LNCaP clone FGC (cell line): ENCODE results near the gene CHCHD4.
"Not testable (repeated sequence)": the region's sequence is repeated elsewhere in the genome, so short reads cannot be mapped to it uniquely, and the experiment has no call there.

Source experiments
- DNase-seq: peaks from one replicate; pipeline ENCODE4 v3.0.0-alpha.2; 2011; ENCODE audit warnings: low read depth
- H3K4me3 ChIP-seq: 2 replicates; pipeline ENCODE4 v1.5.1; 2011; ENCODE audit warnings: mild to moderate bottlenecking, low read depth, low read length, control low read depth
- TF ChIP-seq, protein P1 (sequence below): IDR thresholded peaks from 2 replicates; pipeline ENCODE4 v1.5.1; 2012; ENCODE audit warnings: mild to moderate bottlenecking; ENCODE audit not compliant: control insufficient read depth, insufficient read depth; ENCODE audit errors: extremely low read depth

The CHCHD4 gene

DNA sequence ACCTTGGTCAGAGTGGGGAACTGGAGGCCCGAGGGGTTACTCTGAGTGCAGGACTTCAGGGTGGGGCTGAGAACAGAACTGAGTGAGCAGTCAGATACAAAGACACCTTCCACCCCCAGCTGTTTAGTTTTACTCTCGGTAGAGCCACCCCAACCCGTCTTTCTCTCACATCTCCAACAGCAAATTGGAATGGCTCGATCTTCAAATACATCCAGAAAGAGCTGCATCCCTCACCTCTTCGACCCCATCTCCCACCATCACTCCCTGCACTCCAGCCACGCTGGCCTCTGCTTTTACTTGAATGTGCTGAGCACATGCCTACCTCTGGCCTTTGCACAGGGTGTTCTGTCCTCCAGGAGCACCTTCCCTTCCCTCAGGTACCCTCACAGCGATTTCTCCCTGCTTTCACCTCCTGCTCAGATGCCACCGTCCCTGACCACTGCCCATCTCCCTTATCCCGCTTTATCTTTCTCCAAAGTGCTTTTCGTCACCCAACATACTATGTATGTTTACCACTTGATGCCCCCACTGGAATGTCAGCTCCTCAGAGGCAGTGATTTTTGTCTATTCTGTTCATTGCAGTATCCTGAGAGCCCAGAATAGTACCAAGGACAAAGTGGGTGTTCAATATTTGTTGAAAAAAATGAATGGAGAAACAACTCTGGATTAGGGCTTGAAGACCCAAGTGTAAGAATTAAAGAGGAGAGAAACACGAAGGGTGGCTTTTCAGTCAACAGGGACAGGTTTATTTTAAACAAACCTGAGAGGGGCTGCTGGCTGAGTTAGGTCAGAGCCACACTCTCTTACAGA is 4.4 kb downstream of the CHCHD4 start:
- TF ChIP-seq, protein P1, sequence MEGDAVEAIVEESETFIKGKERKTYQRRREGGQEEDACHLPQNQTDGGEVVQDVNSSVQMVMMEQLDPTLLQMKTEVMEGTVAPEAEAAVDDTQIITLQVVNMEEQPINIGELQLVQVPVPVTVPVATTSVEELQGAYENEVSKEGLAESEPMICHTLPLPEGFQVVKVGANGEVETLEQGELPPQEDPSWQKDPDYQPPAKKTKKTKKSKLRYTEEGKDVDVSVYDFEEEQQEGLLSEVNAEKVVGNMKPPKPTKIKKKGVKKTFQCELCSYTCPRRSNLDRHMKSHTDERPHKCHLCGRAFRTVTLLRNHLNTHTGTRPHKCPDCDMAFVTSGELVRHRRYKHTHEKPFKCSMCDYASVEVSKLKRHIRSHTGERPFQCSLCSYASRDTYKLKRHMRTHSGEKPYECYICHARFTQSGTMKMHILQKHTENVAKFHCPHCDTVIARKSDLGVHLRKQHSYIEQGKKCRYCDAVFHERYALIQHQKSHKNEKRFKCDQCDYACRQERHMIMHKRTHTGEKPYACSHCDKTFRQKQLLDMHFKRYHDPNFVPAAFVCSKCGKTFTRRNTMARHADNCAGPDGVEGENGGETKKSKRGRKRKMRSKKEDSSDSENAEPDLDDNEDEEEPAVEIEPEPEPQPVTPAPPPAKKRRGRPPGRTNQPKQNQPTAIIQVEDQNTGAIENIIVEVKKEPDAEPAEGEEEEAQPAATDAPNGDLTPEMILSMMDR, result no peak
- H3K4me3 ChIP-seq, result no peak overlapping the region

DNA sequence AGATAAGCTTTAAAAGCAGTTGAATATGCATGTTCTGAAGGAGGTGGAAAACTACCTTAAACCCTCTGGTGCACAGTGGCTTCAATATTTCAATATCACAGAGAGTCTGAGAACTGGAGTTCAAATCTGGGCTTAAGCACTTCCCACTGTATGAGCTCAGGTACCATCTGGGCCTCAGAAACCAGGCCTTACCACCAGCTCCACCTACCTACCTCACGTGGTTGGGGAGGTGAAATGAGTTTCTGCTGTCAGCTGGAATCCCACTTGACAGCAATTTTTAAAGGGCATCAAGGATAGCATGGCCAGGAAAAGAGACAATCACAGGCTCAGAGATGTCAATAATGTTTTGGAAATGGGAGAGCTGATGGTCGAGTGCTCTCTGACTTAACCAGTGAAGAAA is 5.0 kb downstream of the CHCHD4 start:
- DNase-seq, result no peak
- TF ChIP-seq, protein P1, result no peak
- no peak overlapping the region for H3K4me3 ChIP-seq

More for the DNA sequence above, 4.4 kb downstream of the CHCHD4 start:
- no peak for DNase-seq

DNA sequence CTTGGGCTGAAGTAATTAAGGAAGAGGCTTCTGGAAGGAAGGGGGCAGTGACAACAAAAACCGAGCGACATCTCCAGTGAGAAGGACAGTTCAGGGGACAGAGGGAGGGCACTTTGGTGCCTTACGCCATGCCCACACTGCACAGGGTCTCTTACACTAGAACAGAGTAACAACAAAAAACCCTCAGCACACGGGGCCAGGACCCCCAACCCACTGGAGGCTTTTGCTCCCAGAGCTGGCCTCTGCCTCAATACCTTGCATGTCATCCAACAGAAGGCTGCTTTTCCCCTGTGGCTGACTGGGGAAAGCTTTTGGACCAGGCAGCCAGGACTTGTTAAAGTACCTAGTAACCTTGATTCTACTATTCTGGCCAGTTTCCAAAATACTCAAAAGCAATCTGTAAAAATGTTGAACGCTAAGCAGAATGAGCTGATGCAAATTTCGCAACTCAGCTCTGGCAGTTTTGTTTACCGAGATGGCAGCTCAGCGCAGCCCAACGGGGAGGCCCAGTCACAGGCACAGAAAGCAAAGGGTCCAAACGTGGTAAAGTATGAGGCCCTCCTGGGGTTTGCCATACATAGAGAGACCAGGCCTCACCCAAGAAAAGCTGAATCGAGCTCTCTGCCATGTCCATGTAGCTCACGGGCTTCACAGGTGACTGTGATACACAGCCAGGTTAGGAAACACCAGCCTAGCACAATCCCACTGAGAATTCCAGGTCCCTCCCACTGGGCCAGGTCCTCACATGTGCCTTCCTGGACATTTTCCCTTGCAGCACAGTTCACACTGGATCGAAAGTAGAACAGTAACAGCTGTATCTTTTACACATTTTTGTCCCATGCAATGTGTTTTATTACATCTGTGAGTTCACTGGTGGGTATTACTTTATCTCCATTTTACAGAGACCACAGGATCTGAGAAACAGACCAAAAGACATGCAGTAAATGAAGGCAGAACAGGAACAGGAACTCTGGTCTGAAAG is 6.0 kb downstream of the CHCHD4 start:
- DNase-seq, result peak; percentile 95
- H3K4me3 ChIP-seq, result peak overlapping the region; percentile 37
- TF ChIP-seq, protein P1, result no peak

DNA sequence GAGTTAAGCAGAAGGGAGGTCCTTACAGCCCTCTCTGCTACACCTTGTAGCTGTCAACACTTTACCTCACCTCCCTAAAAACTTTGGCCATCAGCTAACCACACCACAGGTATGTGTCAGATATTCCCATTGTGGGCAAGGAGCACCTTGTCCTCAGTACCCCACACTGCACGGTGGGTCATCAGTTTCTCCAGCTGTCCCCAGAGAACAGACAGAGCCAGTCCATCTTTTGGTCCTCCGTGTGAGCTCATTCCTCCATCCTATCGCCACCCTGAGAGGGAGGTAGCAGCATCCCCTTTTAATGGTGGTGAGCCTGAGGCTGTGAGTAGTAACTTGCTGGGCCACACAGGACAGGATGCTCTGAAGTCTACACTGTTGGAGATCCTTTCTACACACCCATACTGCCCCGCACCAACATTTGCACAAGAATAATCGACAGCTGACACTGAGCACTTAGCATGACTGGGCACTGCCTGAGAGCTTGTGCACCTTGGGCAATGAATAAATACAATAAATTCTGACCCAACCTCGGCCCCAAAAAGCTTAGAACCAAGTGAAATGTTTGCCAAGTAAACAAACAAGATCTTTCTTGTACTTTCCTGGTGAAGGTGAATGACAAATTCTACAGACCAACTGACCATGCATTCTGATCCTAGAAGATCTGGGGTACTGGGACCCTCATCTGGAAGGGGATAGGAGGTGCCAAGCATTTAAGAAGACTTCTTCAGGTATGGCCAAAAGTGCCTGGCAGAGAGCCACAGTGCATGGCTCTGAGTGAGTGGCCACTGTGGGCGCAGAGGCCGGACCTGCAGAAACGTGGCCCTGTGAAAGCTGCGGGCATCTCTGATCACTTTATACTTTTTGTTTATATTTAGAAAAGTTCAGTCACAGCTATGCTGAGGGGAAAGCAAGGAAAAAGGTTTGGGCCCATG is 6.9 kb downstream of the CHCHD4 start:
- DNase-seq, result peak; percentile 84
- TF ChIP-seq, protein P1, result no peak
- H3K4me3 ChIP-seq, result peak overlapping the region; percentile 37

DNA sequence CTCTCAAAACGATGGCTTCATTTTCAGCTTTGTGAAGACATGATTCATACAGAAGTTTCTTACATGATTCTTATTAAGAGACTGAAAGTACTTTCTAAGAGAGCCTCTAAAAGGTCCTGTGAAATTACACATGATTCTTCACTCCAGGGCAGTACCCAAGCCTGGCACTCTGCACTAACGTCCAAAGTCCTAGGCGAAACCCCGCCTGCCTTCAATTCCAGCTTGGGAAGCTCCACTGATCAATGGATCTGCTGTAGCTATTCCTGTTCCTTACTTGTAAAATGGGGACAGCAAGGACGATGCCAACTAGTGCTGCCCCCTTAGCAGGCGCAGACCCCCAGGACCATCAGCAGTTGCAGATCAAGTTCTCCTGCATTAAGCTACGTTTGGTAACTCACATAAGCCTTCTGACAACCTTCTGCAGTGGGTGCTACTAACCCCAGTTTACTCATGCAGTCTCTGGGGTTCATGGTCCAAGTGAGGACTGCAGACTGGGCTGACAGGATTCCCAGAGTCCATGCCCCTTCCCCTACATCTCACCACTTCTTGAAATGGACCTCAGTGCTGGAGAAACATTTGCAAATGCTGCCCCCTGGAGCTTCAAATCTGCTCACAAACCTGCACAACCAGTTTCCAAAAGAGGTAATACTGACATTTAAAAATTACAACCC is 10.6 kb downstream of the CHCHD4 start:
- DNase-seq, result no peak
- TF ChIP-seq, protein P1, result peak; percentile 60
- no peak overlapping the region for H3K4me3 ChIP-seq

DNA sequence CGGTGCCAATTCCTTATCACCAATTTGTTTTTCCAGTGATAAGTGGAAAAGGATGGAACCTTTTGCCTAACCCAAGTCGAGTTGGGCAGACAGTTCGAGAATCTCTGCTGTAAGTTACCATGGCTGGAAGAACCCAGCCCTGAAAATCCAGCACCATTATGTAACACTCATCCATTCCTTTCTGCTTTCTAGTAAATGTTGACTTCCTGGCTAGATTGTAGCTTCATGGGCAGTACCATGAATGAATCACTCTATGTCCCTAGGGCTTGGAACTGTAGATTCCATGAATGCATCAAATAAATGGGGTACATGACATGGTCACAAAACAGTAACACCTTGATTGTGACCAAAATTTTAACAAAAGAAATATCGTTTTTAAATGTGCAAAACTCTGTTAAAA is 14.0 kb downstream of the CHCHD4 start:
- H3K4me3 ChIP-seq, result no peak overlapping the region
- DNase-seq, result no peak
- TF ChIP-seq, protein P1, result no peak

DNA sequence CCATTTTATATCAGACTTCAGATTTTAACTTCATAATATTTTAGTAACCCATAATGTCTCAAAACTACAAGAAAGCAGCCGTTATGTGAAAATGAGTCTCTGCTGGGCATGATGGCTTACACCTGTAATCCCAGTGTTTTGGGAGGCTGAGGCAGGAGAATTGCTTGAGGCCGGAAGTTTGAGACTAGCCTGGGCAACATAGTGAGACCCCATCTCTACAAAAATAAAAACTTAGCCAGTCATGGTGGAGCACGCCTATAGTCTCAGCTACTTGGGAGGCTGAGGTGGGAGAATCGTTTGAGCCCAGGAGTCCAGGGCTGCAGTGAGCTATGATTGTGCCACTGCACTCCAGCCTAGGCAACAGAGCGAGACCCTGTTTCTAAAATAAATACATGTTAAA is 14.8 kb downstream of the CHCHD4 start:
- H3K4me3 ChIP-seq, DNase-seq: not testable (repeated sequence)
